ENCODE data around the gene STX3.

STX3 gene

DNA sequence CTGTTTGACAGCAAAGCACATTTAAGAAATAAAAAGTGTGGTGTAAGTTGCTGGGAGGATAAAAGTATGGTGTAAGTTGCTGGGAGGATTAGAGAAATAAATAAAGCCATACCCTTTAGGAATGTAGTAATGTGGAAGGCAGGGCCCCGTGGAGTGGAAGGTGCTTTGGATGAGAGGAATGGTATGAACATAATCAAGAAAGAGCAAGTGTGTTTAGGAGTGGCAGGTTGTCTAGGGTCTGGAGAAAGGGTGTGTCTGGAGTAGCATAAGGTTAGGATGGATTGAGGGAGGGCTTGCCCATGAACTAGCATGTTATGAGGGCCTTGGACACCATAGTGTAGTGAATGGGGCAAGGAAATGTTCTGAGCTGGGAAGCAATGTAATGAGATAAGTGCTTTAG is 37.3 kb downstream of the STX3 start:
- Histone ChIP-seq H3K4me3 (ENCODE audit: low read depth, low read length) (no peak overlapping the region), H3K27me3 (replicated peaks) (no peaks in the 10 kb centered on the region), H3K36me3 (replicated peaks) (peaks cover 47% of the 10 kb centered on the region), H3K27ac (no peak overlapping the region)
- in situ Hi-C loops (cut with HindIII; ENCODE audit: low pct_ligation_motif_present, low sequenced_read_pairs), result no loop called here
- no peak for DNase-seq
- TF ChIP-seq, protein P1, sequence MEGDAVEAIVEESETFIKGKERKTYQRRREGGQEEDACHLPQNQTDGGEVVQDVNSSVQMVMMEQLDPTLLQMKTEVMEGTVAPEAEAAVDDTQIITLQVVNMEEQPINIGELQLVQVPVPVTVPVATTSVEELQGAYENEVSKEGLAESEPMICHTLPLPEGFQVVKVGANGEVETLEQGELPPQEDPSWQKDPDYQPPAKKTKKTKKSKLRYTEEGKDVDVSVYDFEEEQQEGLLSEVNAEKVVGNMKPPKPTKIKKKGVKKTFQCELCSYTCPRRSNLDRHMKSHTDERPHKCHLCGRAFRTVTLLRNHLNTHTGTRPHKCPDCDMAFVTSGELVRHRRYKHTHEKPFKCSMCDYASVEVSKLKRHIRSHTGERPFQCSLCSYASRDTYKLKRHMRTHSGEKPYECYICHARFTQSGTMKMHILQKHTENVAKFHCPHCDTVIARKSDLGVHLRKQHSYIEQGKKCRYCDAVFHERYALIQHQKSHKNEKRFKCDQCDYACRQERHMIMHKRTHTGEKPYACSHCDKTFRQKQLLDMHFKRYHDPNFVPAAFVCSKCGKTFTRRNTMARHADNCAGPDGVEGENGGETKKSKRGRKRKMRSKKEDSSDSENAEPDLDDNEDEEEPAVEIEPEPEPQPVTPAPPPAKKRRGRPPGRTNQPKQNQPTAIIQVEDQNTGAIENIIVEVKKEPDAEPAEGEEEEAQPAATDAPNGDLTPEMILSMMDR (IDR thresholded peaks at IDR 0.05; ENCODE audit: low read depth, low read length, missing control alignments), result no peak

DNA sequence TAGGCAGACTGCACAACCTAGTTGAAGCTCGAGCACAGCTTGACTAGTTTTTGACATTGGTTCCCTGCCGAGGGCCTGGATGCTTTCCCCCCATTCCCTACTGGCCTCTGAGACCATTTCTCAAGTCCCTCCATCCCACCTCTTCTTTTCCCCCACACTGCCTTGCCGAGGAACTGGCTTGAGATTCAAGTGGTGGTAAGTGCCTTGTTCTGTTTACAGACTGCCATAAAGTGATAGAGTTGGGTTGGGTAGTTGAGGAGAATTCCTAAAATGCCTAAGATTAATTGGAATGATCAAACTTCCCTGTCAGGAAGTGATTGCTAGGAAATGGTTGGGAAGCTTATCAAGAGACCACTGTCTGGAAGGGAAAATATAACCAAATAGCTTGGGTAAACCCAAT is 39.2 kb downstream of the STX3 start:
- Histone ChIP-seq H3K36me3 (replicated peaks) (peaks cover 49% of the 10 kb centered on the region), H3K27me3 (replicated peaks) (no peaks in the 10 kb centered on the region), H3K27ac (no peak overlapping the region), H3K4me3 (ENCODE audit: low read depth, low read length) (no peak overlapping the region)
- in situ Hi-C loops (cut with HindIII; ENCODE audit: low pct_ligation_motif_present, low sequenced_read_pairs), result no loop called here
- TF ChIP-seq, protein P1 (IDR thresholded peaks at IDR 0.05; ENCODE audit: low read depth, low read length, missing control alignments), result no peak
- DNase-seq, result no peak

DNA sequence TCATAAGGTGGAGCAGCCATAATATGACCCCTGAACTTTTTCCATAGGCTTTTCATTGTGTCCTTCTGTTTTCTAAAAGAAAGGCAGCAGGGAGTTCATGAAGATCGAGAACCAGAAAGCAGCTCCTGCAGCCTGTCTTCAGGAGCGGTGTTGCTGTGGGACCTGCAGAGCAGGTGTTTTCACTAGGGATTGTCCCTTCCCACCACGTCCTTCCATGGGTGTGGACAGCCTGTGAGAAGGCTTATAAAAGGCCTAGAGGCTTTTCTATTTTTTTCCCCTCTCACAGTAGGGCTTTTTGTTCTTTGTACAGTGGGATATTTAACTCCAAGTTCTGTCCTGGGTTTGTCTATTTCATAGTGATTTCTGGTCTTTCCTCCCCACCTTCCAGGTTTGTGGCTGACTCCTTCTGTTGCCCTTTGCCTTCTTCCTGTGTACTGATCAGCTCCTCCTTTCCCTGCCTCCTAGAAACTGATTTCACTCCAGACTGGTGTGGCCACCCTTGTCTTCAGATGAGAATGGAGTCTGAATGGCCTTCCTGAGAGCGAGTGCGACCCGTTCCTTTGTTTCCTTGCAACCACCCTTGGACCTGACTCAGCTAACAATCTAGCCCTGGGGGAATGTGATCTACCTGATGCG is 45.3 kb downstream of the STX3 start:
- Histone ChIP-seq H3K27ac (no peak overlapping the region), H3K4me3 (ENCODE audit: low read depth, low read length) (no peak overlapping the region), H3K36me3 (replicated peaks) (peaks cover 22% of the 10 kb centered on the region), H3K27me3 (replicated peaks) (no peaks in the 10 kb centered on the region)
- DNase-seq, result no peak
- in situ Hi-C loops (cut with HindIII; ENCODE audit: low pct_ligation_motif_present, low sequenced_read_pairs), result no loop called here
- TF ChIP-seq, protein P1 (IDR thresholded peaks at IDR 0.05; ENCODE audit: low read depth, low read length, missing control alignments), result no peak

DNA sequence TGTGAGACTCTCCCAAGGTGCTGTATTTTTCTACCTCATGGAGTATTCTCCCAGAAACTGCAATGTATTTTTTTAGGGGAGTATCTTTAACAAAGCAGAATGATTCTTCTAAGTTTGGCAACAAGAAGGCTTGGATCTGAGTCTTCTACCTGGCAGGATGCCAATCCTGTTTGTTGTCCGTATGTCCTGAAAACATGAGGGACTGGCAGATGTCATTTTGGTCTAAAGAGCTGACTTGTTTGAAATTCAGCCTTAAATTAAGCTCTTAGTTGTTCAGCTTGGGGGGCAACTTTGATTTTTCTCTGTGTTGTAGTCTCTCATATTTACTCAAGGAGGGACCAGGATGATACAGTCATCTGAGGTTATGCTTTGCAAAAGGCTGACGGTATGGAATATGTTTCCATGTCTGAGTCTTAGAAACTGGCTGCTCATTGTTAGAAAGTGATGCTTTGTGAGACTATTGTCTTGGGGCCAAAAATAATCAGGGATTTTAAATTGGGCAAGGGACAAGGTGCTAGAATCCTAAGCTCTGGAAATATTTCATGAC is 46.1 kb downstream of the STX3 start:
- TF ChIP-seq, protein P1 (IDR thresholded peaks at IDR 0.05; ENCODE audit: low read depth, low read length, missing control alignments), result no peak
- Histone ChIP-seq H3K4me3 (ENCODE audit: low read depth, low read length) (no peak overlapping the region), H3K27me3 (replicated peaks) (no peaks in the 10 kb centered on the region), H3K27ac (no peak overlapping the region), H3K36me3 (replicated peaks) (peaks cover 21% of the 10 kb centered on the region)
- in situ Hi-C loops (cut with HindIII; ENCODE audit: low pct_ligation_motif_present, low sequenced_read_pairs), result no loop called here
- DNase-seq, result no peak

DNA sequence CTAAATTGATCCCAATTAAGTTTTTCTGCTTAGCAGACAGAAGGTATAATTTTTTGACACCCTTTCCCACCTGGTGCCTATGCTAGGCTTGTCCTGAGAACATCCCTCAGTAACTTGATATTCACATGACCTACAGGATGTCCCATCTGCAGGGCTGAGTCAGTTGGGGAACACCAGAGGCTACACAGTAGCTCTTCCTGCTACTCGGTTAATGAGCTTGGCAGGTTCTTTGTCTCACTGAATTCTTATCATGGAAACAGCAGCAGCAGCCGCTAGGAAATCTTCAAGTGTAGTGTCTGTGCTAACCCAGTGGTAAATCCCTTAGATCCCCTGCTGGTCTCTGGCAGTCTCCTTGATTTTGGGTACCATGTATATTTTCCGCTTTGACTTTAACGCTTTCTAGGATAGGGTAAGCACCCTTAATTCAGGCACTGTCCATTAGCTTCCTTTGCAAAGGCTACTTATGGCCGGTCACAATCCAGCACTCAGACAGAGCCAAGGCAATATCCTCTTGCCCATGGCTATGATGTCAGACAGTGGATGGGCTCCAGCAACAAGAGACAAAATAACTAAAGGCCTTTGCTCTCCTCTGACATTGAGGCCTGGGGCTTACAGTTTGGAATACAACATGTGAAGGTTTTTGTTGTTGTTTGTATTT is 46.9 kb downstream of the STX3 start:
- H3K27me3 ChIP-seq (replicated peaks), result no peaks in the 10 kb centered on the region
- in situ Hi-C loops (cut with HindIII; ENCODE audit: low pct_ligation_motif_present, low sequenced_read_pairs), result no loop called here
- TF ChIP-seq, protein P1 (IDR thresholded peaks at IDR 0.05; ENCODE audit: low read depth, low read length, missing control alignments), result no peak
- H3K4me3 ChIP-seq (ENCODE audit: low read depth, low read length), result no peak overlapping the region
- H3K36me3 ChIP-seq (replicated peaks), result peaks cover 29% of the 10 kb centered on the region
- peak; percentile 2 for DNase-seq
- no peak overlapping the region for H3K27ac ChIP-seq

All from brain microvascular endothelial cell (primary cell).